ENCODE results near the gene ADAM11. TPM values are rescaled to one million over a fixed set of nuclear protein-coding genes. Genes with fewer than 3 reads are reported as not detected.

Gene ADAM11
- total RNA-seq, 1 experiment from 2014 or later = 0.46 TPM

- Histone ChIP-seq H3K4me1 (replicated peaks; ENCODE audit: insufficient read depth) (no peaks in the 10 kb centered on the region), H3K36me3 (ENCODE audit: low read depth) (no peaks in the 10 kb centered on the region), H3K27ac (no peak overlapping the region), H3K9me3 (ENCODE audit: insufficient read depth, low read depth) (no peaks in the 10 kb centered on the region), H2AFZ (no peak overlapping the region), H3K4me3 (no peak overlapping the region), H3F3A (ENCODE audit: insufficient read depth, low read depth) (peaks cover 4% of the 10 kb centered on the region; the same call in 1 of the 2 replicates), H4K20me1 (ENCODE audit: insufficient read depth) (no peaks in the 10 kb centered on the region; the same call in 1 of the 2 replicates), H3K4me2 (no peak overlapping the region), H3K79me2 (ENCODE audit: low read depth) (no peaks in the 10 kb centered on the region), H3K9me2 (ENCODE audit: insufficient read depth) (no peaks in the 10 kb centered on the region), H3K27me3 (ENCODE audit: insufficient read depth, low read depth) (no peaks in the 10 kb centered on the region; the same call in 1 of the 2 replicates)
- no TSS peak for BruUV-seq (replicated peaks)
- POLR2A ChIA-PET (ENCODE audit: unreplicated experiment) = no interaction called here
- no peak for TF ChIP-seq EZH2 (IDR thresholded peaks at IDR 0.05; ENCODE audit: low read depth)
- no peak for TF ChIP-seq CTCF (conservative IDR thresholded peaks at IDR 0.05)
- intact Hi-C loops (cut with micrococcal nuclease; ENCODE audit: unreplicated experiment) = no loop called here
- CTCF ChIA-PET = interaction anchor here (0.7 kb wide), 1 partner anchor 9 kb away, joined by 4 read pairs; no protein-coding TSS in a partner anchor
- DNase-seq = no peak
Measured at GRCh38 chr17:44765965-44766364, 7.2 kb downstream of the ADAM11 start.

GRCh38 chr17:44766409-44767038 is 7.7 kb downstream of the ADAM11 start:
- H3K9me2 ChIP-seq (ENCODE audit: insufficient read depth) = no peaks in the 10 kb centered on the region
- no peak for DNase-seq
- TF ChIP-seq CTCF (conservative IDR thresholded peaks at IDR 0.05) (no peak), EZH2 (IDR thresholded peaks at IDR 0.05; ENCODE audit: low read depth) (no peak)
- H3K79me2 ChIP-seq (ENCODE audit: low read depth) = no peaks in the 10 kb centered on the region
- POLR2A ChIA-PET (ENCODE audit: unreplicated experiment) = no interaction called here
- CTCF ChIA-PET = no interaction called here
- intact Hi-C loops (cut with micrococcal nuclease; ENCODE audit: unreplicated experiment) = no loop called here
- peaks cover 4% of the 10 kb centered on the region; the same call in 1 of the 2 replicates for H3F3A ChIP-seq (ENCODE audit: insufficient read depth, low read depth)
- H4K20me1 ChIP-seq (ENCODE audit: insufficient read depth) = no peaks in the 10 kb centered on the region; the same call in 1 of the 2 replicates
- H3K4me2 ChIP-seq = no peak overlapping the region
- no peaks in the 10 kb centered on the region; the same call in 1 of the 2 replicates for H3K27me3 ChIP-seq (ENCODE audit: insufficient read depth, low read depth)
- no peak overlapping the region for H3K27ac ChIP-seq
- no peaks in the 10 kb centered on the region for H3K9me3 ChIP-seq (ENCODE audit: insufficient read depth, low read depth)
- H3K4me1 ChIP-seq (replicated peaks; ENCODE audit: insufficient read depth) = no peaks in the 10 kb centered on the region
- H2AFZ ChIP-seq = no peak overlapping the region
- BruUV-seq (replicated peaks) = no TSS peak
- no peak overlapping the region for H3K4me3 ChIP-seq
- no peaks in the 10 kb centered on the region for H3K36me3 ChIP-seq (ENCODE audit: low read depth)

GRCh38 chr17:44767493-44767892 is 8.7 kb downstream of the ADAM11 start:
- ChIA-PET CTCF (no interaction called here), POLR2A (ENCODE audit: unreplicated experiment) (no interaction called here)
- TF ChIP-seq EZH2 (IDR thresholded peaks at IDR 0.05; ENCODE audit: low read depth) (no peak), CTCF (conservative IDR thresholded peaks at IDR 0.05) (no peak)
- no peak overlapping the region for H2AFZ ChIP-seq
- H3K9me2 ChIP-seq (ENCODE audit: insufficient read depth) = no peaks in the 10 kb centered on the region
- H3F3A ChIP-seq (ENCODE audit: insufficient read depth, low read depth) = peaks cover 4% of the 10 kb centered on the region; the same call in 1 of the 2 replicates
- no peaks in the 10 kb centered on the region for H3K9me3 ChIP-seq (ENCODE audit: insufficient read depth, low read depth)
- BruUV-seq (replicated peaks) = no TSS peak
- intact Hi-C loops (cut with micrococcal nuclease; ENCODE audit: unreplicated experiment) = no loop called here
- H3K27ac ChIP-seq = no peak overlapping the region
- H3K79me2 ChIP-seq (ENCODE audit: low read depth) = no peaks in the 10 kb centered on the region
- H3K4me1 ChIP-seq (replicated peaks; ENCODE audit: insufficient read depth) = no peaks in the 10 kb centered on the region
- DNase-seq = no peak
- no peaks in the 10 kb centered on the region for H3K27me3 ChIP-seq (ENCODE audit: insufficient read depth, low read depth)
- no peak overlapping the region for H3K4me2 ChIP-seq
- H4K20me1 ChIP-seq (ENCODE audit: insufficient read depth) = no peaks in the 10 kb centered on the region; the same call in 1 of the 2 replicates
- H3K36me3 ChIP-seq (ENCODE audit: low read depth) = no peaks in the 10 kb centered on the region
- H3K4me3 ChIP-seq = no peak overlapping the region

Measured in PC-9 (cell line).